Neural progenitor cell (in vitro differentiated cells): Measurements from ENCODE around the gene ATP1A4.

Source experiments
- CTCF ChIP-seq: fragments of 200-600 bp; sonication (generic); IDR thresholded peaks from 2 replicates; pipeline ENCODE4 v1.5.1; 2017; ENCODE audit warnings: antibody characterized with exemption, mild to moderate bottlenecking
- EZH2phosphoT487 ChIP-seq: fragments of 200-600 bp; sonication (generic); IDR thresholded peaks from 2 replicates; pipeline ENCODE4 v1.6.1; 2017; ENCODE audit warnings: antibody characterized with exemption

- TF ChIP-seq EZH2phosphoT487 (no peak), CTCF (no peak)
Measured at GRCh38 chr1:160206421-160207117, 55.2 kb downstream of the ATP1A4 start.
